Erythroblast (primary cell): ENCODE measurements around the gene ELP6.
A peak's percentile ranks its signal among the peaks of the same experiment; 100 is the strongest.

Experiments used
- DNase-seq, 2 experiments: peaks; one replicate each; lab custom pipeline; 2025; lab: John Stamatoyannopoulos, UW
- GATA1 ChIP-seq: IDR thresholded peaks from 2 replicates; pipeline ENCODE4 v1.6.1; 2011; ENCODE audit warnings: low read depth, mild to moderate bottlenecking, control low read depth, low read length, moderate library complexity
- POLR2A ChIP-seq: IDR thresholded peaks from 2 replicates; pipeline ENCODE4 v1.6.1; 2011; ENCODE audit warnings: mild to moderate bottlenecking, low read length

The ELP6 gene

DNA sequence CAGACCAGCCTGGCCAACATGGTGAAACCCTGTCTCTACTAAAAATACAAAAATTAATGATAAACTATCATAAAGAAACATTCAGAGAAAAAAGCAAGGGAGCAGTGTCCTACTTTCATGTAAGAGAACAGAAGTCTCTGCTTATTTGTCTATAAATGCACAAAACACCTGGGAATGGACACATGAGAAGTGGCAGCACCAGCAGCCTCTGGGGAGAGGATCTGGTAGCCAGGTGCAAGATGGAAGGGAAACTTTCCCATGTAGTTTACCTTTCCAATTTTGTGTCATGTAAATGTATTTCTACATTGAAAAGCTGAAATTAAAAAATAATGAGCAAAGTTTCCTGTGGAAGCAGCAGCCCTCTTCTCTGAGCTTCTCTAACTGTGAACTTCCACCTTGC, 56.5 kb downstream of the ELP6 start:
- no peak for DNase-seq
- TF ChIP-seq POLR2A = no peak
- no peak for TF ChIP-seq GATA1

- no peak for TF ChIP-seq GATA1
- no peak for TF ChIP-seq POLR2A
- DNase-seq = peak in 1 of 2 experiments; percentile 6
Observed at GRCh38 chr3:47455806-47456452, 57.6 kb downstream of the ELP6 start.

- no peak for DNase-seq
- TF ChIP-seq POLR2A (no peak), GATA1 (no peak)
Observed at GRCh38 chr3:47452453-47453215, 60.9 kb downstream of the ELP6 start.
